Lung (tissue), 12 donors: ENCODE results near the gene ZNF394. TPM values are rescaled to one million over a fixed set of nuclear protein-coding genes. Genes with fewer than 3 reads are reported as not detected.

Source experiments
- ATAC-seq: fragments of 200-7000 bp; cut with Tn5 transposase; one replicate; pipeline ENCODE4 v1.9.1; 2020; ENCODE audit warnings: moderate number of reproducible peaks; ENCODE audit not compliant: insufficient read depth, low FRiP score
- DNase-seq, 3 donors: peaks; one replicate each; pipeline ENCODE4 v3.0.0-alpha.2; 2013 to 2017
- H3K27ac ChIP-seq, 2 donors: one replicate each; pipeline ENCODE4 v1.5.1; 2013; ENCODE audit warnings: mild to moderate bottlenecking in 2 of 2, moderate library complexity in 2 of 2, control low read depth in 1 of 2, inconsistent platforms in 1 of 2, low read depth in 1 of 2, low read length in 1 of 2
- H3K27me3 ChIP-seq, 3 donors: one replicate each; pipeline ENCODE4 v1.5.1; 2013; ENCODE audit warnings: low read length in 2 of 3; ENCODE audit not compliant: control insufficient read depth in 3 of 3, insufficient read depth in 3 of 3
- H3K36me3 ChIP-seq, 4 donors: one replicate each; pipeline ENCODE4 v1.5.1; 2013; ENCODE audit warnings: low read length in 4 of 4, mild to moderate bottlenecking in 1 of 4, moderate library complexity in 1 of 4; ENCODE audit not compliant: control insufficient read depth in 4 of 4, insufficient read depth in 4 of 4
- H3K4me1 ChIP-seq, 5 donors: one replicate each; pipeline ENCODE4 v1.5.1; 2013; ENCODE audit warnings: low read length in 5 of 5, mild to moderate bottlenecking in 2 of 5, moderate library complexity in 1 of 5; ENCODE audit not compliant: control insufficient read depth in 5 of 5, insufficient read depth in 5 of 5
- H3K4me3 ChIP-seq: one replicate; pipeline ENCODE4 v1.5.1; 2013; ENCODE audit warnings: mild to moderate bottlenecking, control low read depth, moderate library complexity
- H3K9ac ChIP-seq, 2 donors: one replicate each; pipeline ENCODE4 v1.5.1; 2013; ENCODE audit warnings: low read length in 2 of 2, control low read depth in 1 of 2; ENCODE audit not compliant: insufficient read depth in 1 of 2
- H3K9me3 ChIP-seq, 4 donors: one replicate each; pipeline ENCODE4 v1.5.1; 2013; ENCODE audit warnings: low read length in 3 of 4, mild to moderate bottlenecking in 1 of 4, moderate library complexity in 1 of 4; ENCODE audit not compliant: control insufficient read depth in 4 of 4, insufficient read depth in 3 of 4
- CTCF ChIP-seq: IDR thresholded peaks from 2 replicates; pipeline ENCODE4 v1.5.1; 2012; ENCODE audit warnings: mild to moderate bottlenecking; ENCODE audit errors: control extremely low read depth, extremely low read depth
- WGBS, 2 donors: extraction: QIAGEN DNeasy Blood & Tissue Kit; methylation state at CpG; one replicate each; pipeline ENCODE4 v1.1.7; 2013; 5-methylcytosine and 5-hydroxymethylcytosine counted together
- polyA plus RNA-seq, 2 donors: library from polyadenylated mRNA; stranded (reverse); fragments of 200-250 nt; gene quantifications; one replicate each; pipeline ENCODE4 v1.2.1, GENCODE V29; 2013
- total RNA-seq, 2 donors: library from RNA; depleted of rRNA in 1 of 2; stranded (reverse); fragments of >200 nt in 1 of 2; gene quantifications; one replicate each; pipeline ENCODE4 v1.2.1, GENCODE V29; 2014 to 2021
- donor health status: control.
- donor health status: control.
- donor health status: Bipolar disorder and iron deficiency.
- donor health status: healthy.
- donor health status: DM: yes; HTN: yes; CAD: no.

Gene ZNF394
- total and polyA plus RNA-seq, 4 donors: 18.5 to 44.5 (median 26.4) TPM

GRCh38 chr7:99456288-99456687 lies 43.8 kb downstream of the ZNF394 start:
- WGBS, 2 donors: 78 to 79% methylated on average over 13 of the region's 13 CpGs
- Histone ChIP-seq H3K36me3 (peaks cover 3 to 72% (median 44%) of the 10 kb centered on the region in 4 donors), H3K4me3 (no peak overlapping the region), H3K9ac (no peak overlapping the region), H3K9me3 (no peaks in the 10 kb centered on the region), H3K4me1 (peaks cover 0 to 2% (median 0%) of the 10 kb centered on the region in 5 donors), H3K27me3 (no peaks in the 10 kb centered on the region), H3K27ac (no peak overlapping the region)
- DNase-seq (no peak), ATAC-seq (no peak)
- TF ChIP-seq CTCF: no peak

DNA sequence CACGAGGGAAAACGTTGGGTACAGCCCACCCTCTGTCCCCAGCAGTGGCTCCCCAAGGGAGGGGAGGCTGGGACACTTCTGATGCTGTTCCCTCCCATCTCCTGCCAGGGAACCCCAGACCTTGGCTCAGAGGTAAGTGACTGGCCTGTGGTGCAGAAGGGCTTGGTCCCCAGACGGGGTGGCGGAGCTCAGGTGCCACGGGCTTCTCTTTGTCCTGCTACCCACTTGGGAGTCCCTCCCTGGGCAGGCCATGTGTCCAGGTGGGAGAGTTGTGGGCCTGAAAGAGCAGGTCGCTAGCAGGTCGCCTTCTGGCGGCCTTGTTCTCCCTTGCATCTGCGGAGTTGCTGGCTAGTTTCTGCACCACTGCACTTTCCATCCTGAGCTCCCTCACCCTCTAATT lies 44.2 kb downstream of the ZNF394 start:
- peaks cover 3 to 74% (median 45%) of the 10 kb centered on the region in 4 donors for H3K36me3 ChIP-seq

GRCh38 chr7:99453105-99453504 lies 47.0 kb downstream of the ZNF394 start:
- no peak for ATAC-seq
- Histone ChIP-seq H3K4me1 (no peaks in the 10 kb centered on the region), H3K27ac (no peak overlapping the region), H3K36me3 (peaks cover 0 to 88% (median 35%) of the 10 kb centered on the region in 4 donors), H3K9me3 (no peaks in the 10 kb centered on the region), H3K9ac (no peak overlapping the region), H3K27me3 (no peaks in the 10 kb centered on the region), H3K4me3 (no peak overlapping the region)
- no peak for DNase-seq
- 88 to 92% methylated on average over 11 of the region's 11 CpGs for WGBS, 2 donors
- TF ChIP-seq CTCF: no peak

More for the DNA sequence above, 44.2 kb downstream of the ZNF394 start:
- Histone ChIP-seq H3K9ac (no peak overlapping the region), H3K4me3 (no peak overlapping the region), H3K27ac (no peak overlapping the region), H3K9me3 (no peaks in the 10 kb centered on the region), H3K27me3 (no peaks in the 10 kb centered on the region), H3K4me1 (peaks cover 0 to 1% (median 0%) of the 10 kb centered on the region in 5 donors)
- 81 to 89% methylated on average over 9 of the region's 9 CpGs for WGBS, 2 donors
- ATAC-seq (no peak), DNase-seq (no peak)
- no peak for TF ChIP-seq CTCF

DNA sequence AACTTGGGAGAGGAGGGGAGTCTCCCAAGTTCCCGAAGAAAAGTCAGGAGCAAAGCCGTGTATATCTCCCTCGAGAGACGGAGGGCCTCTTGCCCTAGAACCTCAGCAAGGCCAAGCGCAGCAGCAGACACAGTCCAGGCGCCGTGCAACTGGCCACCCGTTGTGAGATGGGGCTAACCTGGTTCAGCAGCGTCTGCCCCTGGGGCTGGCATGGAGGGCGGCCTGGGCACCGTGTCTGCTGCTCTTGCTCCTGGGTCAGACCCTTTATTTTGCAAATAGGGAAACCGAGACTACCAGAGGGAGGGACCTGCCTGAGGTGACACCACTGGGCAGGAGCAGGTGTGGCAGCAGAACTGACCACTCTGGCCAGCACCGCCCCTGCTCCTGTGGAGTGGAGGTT lies 47.5 kb downstream of the ZNF394 start:
- DNase-seq (no peak), ATAC-seq (no peak)
- no peaks in the 10 kb centered on the region for H3K4me1 ChIP-seq
- no peaks in the 10 kb centered on the region for H3K9me3 ChIP-seq
- TF ChIP-seq CTCF: no peak
- peaks cover 0 to 87% (median 34%) of the 10 kb centered on the region in 4 donors for H3K36me3 ChIP-seq
- H3K9ac ChIP-seq: no peak overlapping the region
- no peak overlapping the region for H3K27ac ChIP-seq
- 94 to 98% methylated on average over 13 of the region's 13 CpGs for WGBS, 2 donors
- no peak overlapping the region for H3K4me3 ChIP-seq
- H3K27me3 ChIP-seq: no peaks in the 10 kb centered on the region
